ENCODE measurements around the gene LIAS.
"Not testable (repeated sequence)": the region's sequence is repeated elsewhere in the genome, so short reads cannot be mapped to it uniquely, and the experiment has no call there.

Gene LIAS

GRCh38 chr4:39458505-39459300 lies at the start of gene LIAS, which contains the start of gene RPL9:
TSS of gene LIAS (plus strand) at chr4:39459056. CDS start at chr4:39459118, 62 bp downstream.
TSS of gene RPL9 (minus strand) at chr4:39458922. CDS start at chr4:39458439, 483 bp downstream.
- TF ChIP-seq CTCF (IDR thresholded peaks at IDR 0.05) (no peak), ZFX (IDR thresholded peaks at IDR 0.05; ENCODE audit: borderline replicate concordance) (peak; percentile 47; the same call in 1 of the 2 replicates)
- H3K27ac ChIP-seq: peak within 1 kb of the TSS; percentile 96

GRCh38 chr4:39410415-39410814 lies 48.4 kb upstream of the LIAS start:
- no peak overlapping the region for H3K27ac ChIP-seq
- TF ChIP-seq ZFX (IDR thresholded peaks at IDR 0.05; ENCODE audit: borderline replicate concordance) (no peak), CTCF (IDR thresholded peaks at IDR 0.05) (no peak)

- H3K27ac ChIP-seq: not testable (repeated sequence)
Observed at GRCh38 chr4:39411561-39411960, 47.3 kb upstream of the LIAS start.

GRCh38 chr4:39415678-39416283 lies 43.1 kb upstream of the LIAS start:
- no peak for TF ChIP-seq CTCF (IDR thresholded peaks at IDR 0.05)
- TF ChIP-seq ZFX (IDR thresholded peaks at IDR 0.05; ENCODE audit: borderline replicate concordance): no peak
- H3K27ac ChIP-seq: no peak overlapping the region

- H3K27ac ChIP-seq: no peak overlapping the region
- TF ChIP-seq CTCF (IDR thresholded peaks at IDR 0.05) (no peak), ZFX (IDR thresholded peaks at IDR 0.05; ENCODE audit: borderline replicate concordance) (no peak)
Observed at GRCh38 chr4:39422247-39422646, 36.6 kb upstream of the LIAS start.

- not testable (repeated sequence) for H3K27ac ChIP-seq
Observed at GRCh38 chr4:39425297-39425696, 33.6 kb upstream of the LIAS start.

- TF ChIP-seq ZFX (IDR thresholded peaks at IDR 0.05; ENCODE audit: borderline replicate concordance) (no peak), CTCF (IDR thresholded peaks at IDR 0.05) (no peak)
Observed at GRCh38 chr4:39426728-39427127, 32.1 kb upstream of the LIAS start.

GRCh38 chr4:39427520-39428114 lies 31.2 kb upstream of the LIAS start:
- TF ChIP-seq CTCF (IDR thresholded peaks at IDR 0.05): no peak
- no peak for TF ChIP-seq ZFX (IDR thresholded peaks at IDR 0.05; ENCODE audit: borderline replicate concordance)
- H3K27ac ChIP-seq: no peak overlapping the region

More at GRCh38 chr4:39426728-39427127, 32.1 kb upstream of the LIAS start:
- H3K27ac ChIP-seq: no peak overlapping the region
